ENCODE results near the gene GPR107. TPM values are rescaled to one million over a fixed set of nuclear protein-coding genes. Genes with fewer than 3 reads are reported as not detected.

GPR107 gene
- total and polyA plus RNA-seq, 3 donors from 2014 or later = 41.1 to 53.4 (median 49.1) TPM

GRCh38 chr9:130042406-130042884, 11.3 kb upstream of the GPR107 start:
- DNase-seq = no peak
- no peaks in the 10 kb centered on the region for H3K9me3 ChIP-seq
- H3K27me3 ChIP-seq = no peaks in the 10 kb centered on the region
- H3K27ac ChIP-seq = peak overlapping the region; percentile 95 to 97
- TF ChIP-seq CTCF (IDR thresholded peaks at IDR 0.05) (no peak), POLR2A (IDR thresholded peaks at IDR 0.05) (no peak)
- peaks cover 17% of the 10 kb centered on the region for H3K4me1 ChIP-seq
- peak overlapping the region; percentile 86 to 98 for H3K4me3 ChIP-seq
- WGBS, 2 donors = 0% methylated on average over 20 to 52 of the region's 68 CpGs
- intact Hi-C loops (cut with DNase I; ENCODE audit: low total_unique reads) = loop anchor here (5.0 kb wide), 1 partner anchor 155 kb away; no protein-coding TSS in a partner anchor
- no peaks in the 10 kb centered on the region for H3K36me3 ChIP-seq (ENCODE audit: low read depth, missing control alignments)

GRCh38 chr9:130042885-130043653, 10.6 kb upstream of the GPR107 start, which contains the start of gene FNBP1:
TSS of gene FNBP1 (minus strand) at chr9:130043189. CDS start at chr9:130042975, 214 bp downstream.
- TF ChIP-seq POLR2A (IDR thresholded peaks at IDR 0.05) (peak; percentile 47), CTCF (IDR thresholded peaks at IDR 0.05) (no peak)
- Histone ChIP-seq H3K27ac (peak within 1 kb of the TSS; percentile 95 to 97), H3K9me3 (no peaks in the 10 kb centered on the region), H3K27me3 (no peaks in the 10 kb centered on the region), H3K4me3 (peak within 1 kb of the TSS; percentile 86 to 98), H3K4me1 (peaks cover 17% of the 10 kb centered on the region), H3K36me3 (ENCODE audit: low read depth, missing control alignments) (no peaks in the 10 kb centered on the region)
- intact Hi-C loops (cut with DNase I; ENCODE audit: low total_unique reads) = loop anchor here (5.0 kb wide), 1 partner anchor 156 kb away; no protein-coding TSS in a partner anchor
- DNase-seq = peak; percentile 86
- 3% methylated on average over 24 of the region's 92 CpGs; no CpG with 5 or more reads in 1 of the 2 donors for WGBS, 2 donors

GRCh38 chr9:130043654-130044623, 9.8 kb upstream of the GPR107 start:
- Histone ChIP-seq H3K36me3 (ENCODE audit: low read depth, missing control alignments) (no peaks in the 10 kb centered on the region), H3K4me1 (peaks cover 17% of the 10 kb centered on the region), H3K27ac (peak overlapping the region; percentile 92 to 97), H3K27me3 (no peaks in the 10 kb centered on the region), H3K4me3 (peak overlapping the region; percentile 86 to 98), H3K9me3 (no peaks in the 10 kb centered on the region)
- intact Hi-C loops (cut with DNase I; ENCODE audit: low total_unique reads) = loop anchor here (5.0 kb wide), 1 partner anchor 157 kb away; no protein-coding TSS in a partner anchor
- TF ChIP-seq POLR2A (IDR thresholded peaks at IDR 0.05) (no peak), CTCF (IDR thresholded peaks at IDR 0.05) (peak in 2 of 3 experiments; percentile 7 to 27)
- DNase-seq = peak; percentile 83
- 22 to 38% methylated on average over 10 to 25 of the region's 37 CpGs for WGBS, 2 donors

GRCh38 chr9:130045725-130046450, 7.8 kb upstream of the GPR107 start:
- Histone ChIP-seq H3K4me1 (peaks cover 6% of the 10 kb centered on the region), H3K27ac (peak overlapping the region in 1 of 2 donors; percentile 1), H3K4me3 (no peak overlapping the region), H3K27me3 (no peaks in the 10 kb centered on the region), H3K36me3 (ENCODE audit: low read depth, missing control alignments) (no peaks in the 10 kb centered on the region), H3K9me3 (no peaks in the 10 kb centered on the region)
- no peak for TF ChIP-seq CTCF (IDR thresholded peaks at IDR 0.05)
- intact Hi-C loops (cut with DNase I; ENCODE audit: low total_unique reads) = no loop called here
- WGBS, 2 donors = 79 to 85% methylated on average over 4 of the region's 4 CpGs
- DNase-seq = no peak
